Measurements from ENCODE around the gene ZC3H18.

ZC3H18 gene

GRCh38 chr16:88678224-88678979 lies 108.2 kb downstream of the ZC3H18 start:
- Mint-ChIP-seq H3K9me3 (no peaks in the 10 kb centered on the region), H3K27me3 (ENCODE audit: low read depth, poor library complexity) (peaks cover 16% of the 10 kb centered on the region), H3K4me3 (no peak overlapping the region), H3K4me1 (peaks cover 5% of the 10 kb centered on the region), H3K27ac (no peak overlapping the region), H3K36me3 (ENCODE audit: low read depth) (no peaks in the 10 kb centered on the region)
- no peak for DNase-seq
- TF ChIP-seq, protein P1, sequence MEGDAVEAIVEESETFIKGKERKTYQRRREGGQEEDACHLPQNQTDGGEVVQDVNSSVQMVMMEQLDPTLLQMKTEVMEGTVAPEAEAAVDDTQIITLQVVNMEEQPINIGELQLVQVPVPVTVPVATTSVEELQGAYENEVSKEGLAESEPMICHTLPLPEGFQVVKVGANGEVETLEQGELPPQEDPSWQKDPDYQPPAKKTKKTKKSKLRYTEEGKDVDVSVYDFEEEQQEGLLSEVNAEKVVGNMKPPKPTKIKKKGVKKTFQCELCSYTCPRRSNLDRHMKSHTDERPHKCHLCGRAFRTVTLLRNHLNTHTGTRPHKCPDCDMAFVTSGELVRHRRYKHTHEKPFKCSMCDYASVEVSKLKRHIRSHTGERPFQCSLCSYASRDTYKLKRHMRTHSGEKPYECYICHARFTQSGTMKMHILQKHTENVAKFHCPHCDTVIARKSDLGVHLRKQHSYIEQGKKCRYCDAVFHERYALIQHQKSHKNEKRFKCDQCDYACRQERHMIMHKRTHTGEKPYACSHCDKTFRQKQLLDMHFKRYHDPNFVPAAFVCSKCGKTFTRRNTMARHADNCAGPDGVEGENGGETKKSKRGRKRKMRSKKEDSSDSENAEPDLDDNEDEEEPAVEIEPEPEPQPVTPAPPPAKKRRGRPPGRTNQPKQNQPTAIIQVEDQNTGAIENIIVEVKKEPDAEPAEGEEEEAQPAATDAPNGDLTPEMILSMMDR (IDR thresholded peaks at IDR 0.05), result no peak

GRCh38 chr16:88680554-88681083 lies 110.4 kb downstream of the ZC3H18 start:
- Mint-ChIP-seq H3K27ac (no peak overlapping the region), H3K9me3 (no peaks in the 10 kb centered on the region), H3K27me3 (ENCODE audit: low read depth, poor library complexity) (peaks cover 38% of the 10 kb centered on the region), H3K4me1 (peaks cover 18% of the 10 kb centered on the region), H3K4me3 (no peak overlapping the region), H3K36me3 (ENCODE audit: low read depth) (no peaks in the 10 kb centered on the region)
- TF ChIP-seq, protein P1 (IDR thresholded peaks at IDR 0.05), result no peak
- no peak for DNase-seq

GRCh38 chr16:88681084-88681680 lies 111.0 kb downstream of the ZC3H18 start:
- Mint-ChIP-seq H3K4me3 (no peak overlapping the region), H3K4me1 (peaks cover 18% of the 10 kb centered on the region), H3K27me3 (ENCODE audit: low read depth, poor library complexity) (peaks cover 43% of the 10 kb centered on the region), H3K36me3 (ENCODE audit: low read depth) (no peaks in the 10 kb centered on the region), H3K9me3 (no peaks in the 10 kb centered on the region), H3K27ac (no peak overlapping the region)
- TF ChIP-seq, protein P1 (IDR thresholded peaks at IDR 0.05), result peak; percentile 17
- DNase-seq, result no peak

Measured in nephron progenitor cell (in vitro differentiated cells).